GM18511 (cell line): ENCODE measurements around the gene ALG3.

Experiments
- ATAC-seq: cut with Tn5 transposase; IDR thresholded peaks from one replicate; pipeline ENCODE4 v1.9.1; 2021; ENCODE audit warnings: mild to moderate bottlenecking, moderate library complexity; ENCODE audit not compliant: unreplicated experiment

The ALG3 gene

DNA sequence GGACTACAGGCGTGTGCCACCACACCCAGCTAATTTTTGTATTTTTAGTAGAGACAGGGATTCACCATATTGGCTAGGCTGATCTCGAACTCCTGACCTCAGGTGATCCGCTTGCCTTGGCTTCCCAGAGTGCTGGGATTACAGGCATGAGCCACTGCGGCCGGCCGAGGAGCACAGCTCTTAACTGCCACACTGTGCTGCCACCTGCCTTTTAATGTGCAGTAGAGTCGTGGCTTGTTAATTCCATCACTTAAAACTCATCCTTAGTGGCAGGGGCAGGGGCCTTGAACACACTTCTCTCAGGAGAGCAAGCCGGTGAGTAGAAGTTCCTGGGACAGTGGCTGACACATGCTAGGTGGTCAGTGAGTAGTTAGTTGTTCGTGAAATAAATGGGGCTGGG is 50.3 kb downstream of the ALG3 start:
- no peak for ATAC-seq

- ATAC-seq = no peak
These were observed 52.2 kb downstream of the ALG3 start for GRCh38 chr3:184196536-184196935.

DNA sequence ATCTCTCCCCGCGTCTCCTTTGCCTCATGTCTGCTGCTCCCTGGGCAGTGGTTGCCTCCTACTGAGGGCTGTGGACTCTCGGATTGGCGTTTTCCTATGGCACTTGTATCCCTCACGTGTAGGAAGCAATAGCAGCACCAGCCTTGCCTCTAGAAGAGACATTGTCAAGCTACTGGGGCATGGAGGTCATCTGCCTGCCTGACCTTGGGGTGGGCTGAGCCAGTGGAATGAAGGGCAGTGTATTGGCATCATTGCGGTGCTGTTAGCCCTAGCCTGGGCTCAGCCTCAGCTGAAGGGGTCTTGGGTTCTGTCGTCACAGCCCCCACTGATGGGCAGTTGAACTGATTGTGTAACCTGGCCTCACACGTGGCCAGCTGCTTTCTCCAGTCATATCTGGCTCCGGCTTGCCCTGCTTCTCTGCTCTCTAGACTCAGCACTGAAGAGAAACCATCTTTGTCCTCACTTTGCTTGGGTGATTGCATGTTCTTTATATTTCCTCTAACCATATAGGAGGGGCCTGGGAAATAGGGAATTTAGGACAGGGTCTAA is 54.7 kb downstream of the ALG3 start:
- ATAC-seq = no peak

DNA sequence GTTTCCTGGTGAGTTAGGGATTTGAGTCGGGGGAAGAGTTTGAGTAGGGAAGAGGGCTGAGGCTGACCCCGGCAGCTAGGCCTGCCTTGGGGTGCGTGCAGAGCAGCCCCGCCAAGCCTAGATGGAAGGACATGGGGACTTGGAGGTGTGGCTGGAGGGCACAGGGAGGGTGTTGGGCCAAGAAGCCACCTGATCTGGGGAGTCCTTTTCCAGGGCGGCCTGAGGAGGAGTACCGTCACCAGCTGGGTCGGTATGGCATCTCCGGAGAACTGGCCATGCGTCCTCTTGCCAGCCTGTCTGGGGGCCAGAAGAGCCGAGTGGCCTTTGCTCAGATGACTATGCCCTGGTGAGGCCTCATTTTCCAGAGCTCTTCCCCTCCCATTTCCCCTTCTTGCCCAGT is 55.9 kb downstream of the ALG3 start:
- no peak for ATAC-seq
